Astrocyte of the hippocampus (primary cell): Measurements from ENCODE around the gene RACGAP1.
A peak's percentile ranks its signal among the peaks of the same experiment; 100 is the strongest.
"Not testable (repeated sequence)": the region's sequence is repeated elsewhere in the genome, so short reads cannot be mapped to it uniquely, and the experiment has no call there.

ENCODE experiments used
- DNase-seq: peaks from one replicate; pipeline ENCODE4 v3.0.0; 2011; ENCODE audit warnings: low read depth, low spot score

Gene RACGAP1

GRCh38 chr12:50032854-50033581, 7.7 kb upstream of the RACGAP1 start:
- DNase-seq, result no peak

- no peak for DNase-seq
These were observed 7.2 kb upstream of the RACGAP1 start for GRCh38 chr12:50032515-50032853.

GRCh38 chr12:50030449-50030848, 5.2 kb upstream of the RACGAP1 start:
- not testable (repeated sequence) for DNase-seq

GRCh38 chr12:50026691-50027090, 1.4 kb upstream of the RACGAP1 start:
- no peak for DNase-seq

- DNase-seq, result no peak
These were observed 498 bp downstream of the RACGAP1 start for GRCh38 chr12:50024805-50025186.

- no peak for DNase-seq
These were observed 1.1 kb downstream of the RACGAP1 start for GRCh38 chr12:50024227-50024626.

- DNase-seq, result no peak
These were observed 2.4 kb downstream of the RACGAP1 start for GRCh38 chr12:50022903-50023302.

GRCh38 chr12:50021031-50021430, 4.3 kb downstream of the RACGAP1 start:
- DNase-seq, result no peak

- no peak for DNase-seq
These were observed 5.8 kb downstream of the RACGAP1 start for GRCh38 chr12:50019524-50019923.

GRCh38 chr12:50018968-50019367, 6.3 kb downstream of the RACGAP1 start:
- DNase-seq, result no peak

- DNase-seq, result no peak
These were observed 7.1 kb downstream of the RACGAP1 start for GRCh38 chr12:50018154-50018553.

- DNase-seq, result no peak
These were observed 7.7 kb downstream of the RACGAP1 start for GRCh38 chr12:50017641-50018040.

GRCh38 chr12:50016501-50017475, 8.5 kb downstream of the RACGAP1 start:
- DNase-seq, result peak; percentile 89

- DNase-seq, result no peak
These were observed 11.0 kb downstream of the RACGAP1 start for GRCh38 chr12:50014342-50014741.

- peak; percentile 36 for DNase-seq
These were observed 11.7 kb downstream of the RACGAP1 start for GRCh38 chr12:50013361-50014147.

- peak; percentile 46 for DNase-seq
These were observed 18.4 kb downstream of the RACGAP1 start for GRCh38 chr12:50006754-50007442.

GRCh38 chr12:50006280-50006679, 19.0 kb downstream of the RACGAP1 start:
- no peak for DNase-seq

- DNase-seq, result no peak
These were observed 20.1 kb downstream of the RACGAP1 start for GRCh38 chr12:50005175-50005574.

GRCh38 chr12:50004696-50005095, 20.6 kb downstream of the RACGAP1 start:
- no peak for DNase-seq

- DNase-seq, result peak; percentile 81
These were observed 21.7 kb downstream of the RACGAP1 start for GRCh38 chr12:50003595-50003994.

GRCh38 chr12:49998453-49998852, 26.8 kb downstream of the RACGAP1 start:
- no peak for DNase-seq
